Activated CD8-positive, alpha-beta T cell treated with anti-CD3 and anti-CD28 coated beads, Interleukin-2, amount 10 ng/mL, durations not matched to agents 7 days and 5 days (primary cell): ENCODE data around the gene DNAJC27. TPM values are rescaled to one million over a fixed set of nuclear protein-coding genes. Genes with fewer than 3 reads are reported as not detected.
"Not testable (repeated sequence)": the region's sequence is repeated elsewhere in the genome, so short reads cannot be mapped to it uniquely, and the experiment has no call there.

ENCODE experiments used
- ATAC-seq: fragments of 150-1000 bp; cut with Tn5 transposase; one replicate; pipeline ENCODE4 v1.10.0; 2021; ENCODE audit warnings: moderate library complexity
- CTCF ChIA-PET: fragments of 350-600 bp; sonication (Branson Sonifier 250); formaldehyde crosslinking; loops from one replicate; lab custom pipeline; 2021; ENCODE audit warnings: antibody characterized with exemption; lab: Charles Lee
- POLR2A ChIA-PET: fragments of 350-600 bp; sonication (Branson Sonifier 250); formaldehyde crosslinking; loops from one replicate; lab custom pipeline; 2021; ENCODE audit warnings: antibody characterized with exemption; lab: Charles Lee
- DNase-seq: peaks from one replicate; pipeline ENCODE4 v3.0.0-alpha.2; 2020
- H3K27ac Mint-ChIP-seq: one replicate; pipeline ENCODE4 v1.8.0; 2021; ENCODE audit warnings: mild to moderate bottlenecking, mixed read lengths
- H3K27me3 Mint-ChIP-seq: one replicate; pipeline ENCODE4 v1.8.0; 2021; ENCODE audit warnings: low read depth, mixed read lengths
- H3K36me3 Mint-ChIP-seq: one replicate; pipeline ENCODE4 v1.8.0; 2021; ENCODE audit warnings: low read depth, mixed read lengths
- H3K4me1 Mint-ChIP-seq: one replicate; pipeline ENCODE4 v1.8.0; 2021; ENCODE audit warnings: low read depth, mixed read lengths
- H3K4me3 Mint-ChIP-seq: one replicate; pipeline ENCODE4 v1.8.0; 2021; ENCODE audit warnings: mild to moderate bottlenecking, mixed read lengths
- H3K9me3 Mint-ChIP-seq: one replicate; pipeline ENCODE4 v1.8.0; 2022; ENCODE audit warnings: mixed read lengths; ENCODE audit not compliant: insufficient read depth
- total RNA-seq, 2 experiments: library from RNA; stranded (reverse); gene quantifications; one replicate each; pipeline ENCODE4 v1.2.3, GENCODE V29; 2021

DNAJC27 gene
- 1 to 10 TPM; 6.5 to 8.0 TPM for total RNA-seq

DNA sequence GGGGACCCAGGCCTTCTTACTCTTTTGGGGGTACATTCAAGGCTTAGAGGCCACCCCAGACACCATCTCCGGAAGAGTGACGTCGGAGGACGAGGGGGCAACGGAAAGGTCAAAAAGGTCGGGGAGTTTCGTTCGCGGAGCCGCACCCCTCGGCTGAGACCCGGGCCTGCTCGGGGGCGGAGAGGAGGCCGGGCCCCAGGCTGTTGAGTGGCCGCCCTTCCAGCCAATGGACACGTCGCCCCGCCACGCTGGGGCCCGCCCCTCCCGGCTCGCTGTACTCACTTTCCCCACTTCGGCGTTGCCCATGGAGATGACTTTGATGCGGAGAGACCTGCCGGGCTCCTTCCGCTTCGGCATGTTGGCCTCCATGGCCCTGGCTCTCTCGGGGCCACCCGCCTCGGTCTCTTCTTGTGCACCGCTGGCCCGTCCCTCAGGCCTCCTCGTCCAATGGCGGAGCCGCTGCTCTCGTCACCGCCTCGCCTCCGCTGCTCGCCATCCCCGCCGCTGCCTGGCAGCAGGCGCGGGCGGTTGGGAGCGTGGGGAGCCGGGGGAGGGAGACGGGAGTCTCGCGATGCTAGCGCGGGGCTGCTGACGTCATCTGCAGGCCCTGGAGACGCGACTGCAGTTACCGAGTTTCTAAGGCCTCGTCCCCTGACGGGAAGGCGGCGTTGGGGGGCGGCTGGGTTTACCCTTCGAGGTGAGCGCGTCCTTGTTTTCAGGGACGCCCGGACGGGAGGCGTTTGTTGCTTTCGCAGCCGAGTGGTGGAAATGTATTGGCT is at the start of gene DNAJC27:
DNAJC27 (minus strand) TSS at position 420 of the 779 bp plus-strand sequence; CDS start at position 369, 51 bp downstream.
- DNase-seq (peak; percentile 98), ATAC-seq (peak; percentile 94)
- ChIA-PET CTCF (interaction anchor here (1.4 to 6.3 kb wide), 4 partner anchors 144 to 225 kb away, joined by 3 to 180 read pairs (median 4); no protein-coding TSS in a partner anchor), POLR2A (interaction anchor here (1.7 kb wide), 1 partner anchor 179 kb away, joined by 8 read pairs; the partner anchor contains the start of genes CENPO and PTRHD1)
- Mint-ChIP-seq H3K27me3 (no peaks in the 10 kb centered on the region), H3K36me3 (peaks cover 7% of the 10 kb centered on the region), H3K27ac (peak within 1 kb of the TSS; percentile 100), H3K9me3 (no peaks in the 10 kb centered on the region), H3K4me3 (peak within 1 kb of the TSS; percentile 98), H3K4me1 (peaks cover 19% of the 10 kb centered on the region)

- no peak for ATAC-seq
- H3K4me1 Mint-ChIP-seq, result no peaks in the 10 kb centered on the region
- peaks cover 7% of the 10 kb centered on the region for H3K27me3 Mint-ChIP-seq
- CTCF ChIA-PET, result no interaction called here
- H3K27ac Mint-ChIP-seq, result no peak overlapping the region
- DNase-seq, result no peak
- no peaks in the 10 kb centered on the region for H3K9me3 Mint-ChIP-seq
- POLR2A ChIA-PET, result no interaction called here
- H3K36me3 Mint-ChIP-seq, result no peaks in the 10 kb centered on the region
- H3K4me3 Mint-ChIP-seq, result no peak overlapping the region
These were observed 46.9 kb upstream of the DNAJC27 start for GRCh38 chr2:25018681-25019080.

DNA sequence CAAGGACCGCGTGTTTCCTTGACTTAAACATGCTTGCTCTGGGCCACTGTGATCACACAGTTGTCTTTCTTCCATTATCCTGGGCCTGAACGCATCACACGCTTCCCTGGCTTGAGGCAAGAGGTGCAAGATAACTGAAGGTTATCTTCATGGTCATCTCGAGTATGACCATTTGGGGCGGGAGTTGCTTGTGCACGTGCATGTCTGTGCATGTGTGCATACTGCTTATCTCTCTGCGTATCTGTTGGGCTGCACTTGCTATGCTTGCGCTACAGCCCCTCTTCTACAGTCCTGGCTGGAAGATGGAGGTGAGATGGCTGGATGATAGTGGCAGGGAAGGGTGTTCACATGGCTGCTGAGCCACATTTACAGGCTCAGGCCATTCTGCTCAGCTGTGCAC is 42.9 kb upstream of the DNAJC27 start:
- ChIA-PET CTCF (no interaction called here), POLR2A (no interaction called here)
- H3K4me3 Mint-ChIP-seq, result no peak overlapping the region
- DNase-seq, result no peak
- H3K27ac Mint-ChIP-seq, result no peak overlapping the region
- no peaks in the 10 kb centered on the region for H3K9me3 Mint-ChIP-seq
- no peaks in the 10 kb centered on the region for H3K27me3 Mint-ChIP-seq
- ATAC-seq, result no peak
- no peaks in the 10 kb centered on the region for H3K36me3 Mint-ChIP-seq
- no peaks in the 10 kb centered on the region for H3K4me1 Mint-ChIP-seq

GRCh38 chr2:25011342-25011741 is 39.6 kb upstream of the DNAJC27 start:
- H3K27ac Mint-ChIP-seq, H3K27me3 Mint-ChIP-seq, CTCF ChIA-PET, DNase-seq, POLR2A ChIA-PET, H3K4me1 Mint-ChIP-seq, H3K9me3 Mint-ChIP-seq, H3K36me3 Mint-ChIP-seq, ATAC-seq, H3K4me3 Mint-ChIP-seq: not testable (repeated sequence)

- ATAC-seq, result no peak
- no peak overlapping the region for H3K27ac Mint-ChIP-seq
- H3K4me1 Mint-ChIP-seq, result no peaks in the 10 kb centered on the region
- ChIA-PET POLR2A (no interaction called here), CTCF (interaction anchor here (0.7 kb wide), 1 partner anchor 583 kb away, joined by 3 read pairs; no protein-coding TSS in a partner anchor)
- no peak for DNase-seq
- no peaks in the 10 kb centered on the region for H3K9me3 Mint-ChIP-seq
- H3K36me3 Mint-ChIP-seq, result no peaks in the 10 kb centered on the region
- peaks cover 2% of the 10 kb centered on the region for H3K27me3 Mint-ChIP-seq
- H3K4me3 Mint-ChIP-seq, result no peak overlapping the region
These were observed 38.2 kb upstream of the DNAJC27 start for GRCh38 chr2:25009954-25010353.

DNA sequence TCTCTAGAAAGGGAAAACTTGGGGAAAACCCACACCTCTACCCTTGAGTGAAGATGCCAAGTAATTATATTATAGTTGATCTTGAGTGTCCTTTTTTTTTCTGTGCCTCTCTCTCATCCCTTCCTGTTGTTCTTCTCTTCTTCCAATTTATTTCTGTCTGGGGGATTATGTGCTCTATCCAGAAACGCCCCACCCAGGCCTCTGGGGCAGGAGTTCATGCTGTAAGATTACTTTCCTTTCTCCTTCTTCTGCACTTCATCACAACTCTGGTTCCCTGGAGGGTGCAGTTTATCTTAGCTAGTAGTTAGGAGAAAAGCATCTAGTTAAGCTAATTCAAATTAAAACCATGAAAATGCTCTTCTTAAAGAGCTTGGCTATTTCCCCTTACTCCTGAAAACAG is 30.3 kb upstream of the DNAJC27 start:
- ChIA-PET CTCF (interaction anchor here (2.0 kb wide), 1 partner anchor 26 kb away, joined by 8 read pairs; no protein-coding TSS in a partner anchor), POLR2A (no interaction called here)
- no peak overlapping the region for H3K4me3 Mint-ChIP-seq
- H3K27me3 Mint-ChIP-seq, result peaks cover 2% of the 10 kb centered on the region
- ATAC-seq (no peak), DNase-seq (no peak)
- no peaks in the 10 kb centered on the region for H3K36me3 Mint-ChIP-seq
- no peak overlapping the region for H3K27ac Mint-ChIP-seq
- no peaks in the 10 kb centered on the region for H3K4me1 Mint-ChIP-seq
- no peaks in the 10 kb centered on the region for H3K9me3 Mint-ChIP-seq

- H3K36me3 Mint-ChIP-seq, result no peaks in the 10 kb centered on the region
- H3K4me1 Mint-ChIP-seq, result no peaks in the 10 kb centered on the region
- CTCF ChIA-PET, result interaction anchor here (2.0 kb wide), 1 partner anchor 25 kb away, joined by 8 read pairs; no protein-coding TSS in a partner anchor
- no peaks in the 10 kb centered on the region for H3K9me3 Mint-ChIP-seq
- peaks cover 2% of the 10 kb centered on the region for H3K27me3 Mint-ChIP-seq
- POLR2A ChIA-PET, result no interaction called here
- DNase-seq (no peak), ATAC-seq (no peak)
- no peak overlapping the region for H3K4me3 Mint-ChIP-seq
- no peak overlapping the region for H3K27ac Mint-ChIP-seq
These were observed 29.5 kb upstream of the DNAJC27 start for GRCh38 chr2:25001325-25001637.

GRCh38 chr2:25000503-25001324 is 29.0 kb upstream of the DNAJC27 start:
- CTCF ChIA-PET, result interaction anchor here (2.0 kb wide), 1 partner anchor 25 kb away, joined by 8 read pairs; no protein-coding TSS in a partner anchor
- ATAC-seq (no peak), DNase-seq (no peak)
- no peak overlapping the region for H3K27ac Mint-ChIP-seq
- H3K27me3 Mint-ChIP-seq, result no peaks in the 10 kb centered on the region
- H3K36me3 Mint-ChIP-seq, result no peaks in the 10 kb centered on the region
- no peaks in the 10 kb centered on the region for H3K4me1 Mint-ChIP-seq
- H3K4me3 Mint-ChIP-seq, result no peak overlapping the region
- H3K9me3 Mint-ChIP-seq, result no peaks in the 10 kb centered on the region
- POLR2A ChIA-PET, result no interaction called here

DNA sequence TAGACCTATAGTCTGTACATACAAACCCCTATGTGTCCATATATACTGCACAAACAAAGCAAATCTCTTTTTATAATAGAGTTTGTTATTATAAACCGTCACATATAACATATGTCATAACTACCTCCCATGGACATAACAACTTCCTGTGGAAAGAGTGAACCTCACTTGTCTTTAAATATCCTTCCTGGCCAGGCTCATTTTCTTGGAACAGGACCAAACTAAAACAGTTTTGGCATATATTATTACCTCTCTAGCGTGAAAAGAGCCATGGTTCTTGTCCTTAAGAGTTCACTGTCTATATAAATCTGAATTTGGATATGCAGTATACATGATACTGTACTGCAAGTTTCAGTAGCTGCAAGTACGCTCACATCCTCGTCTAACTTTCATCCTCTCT is 28.3 kb upstream of the DNAJC27 start:
- Mint-ChIP-seq H3K27ac (no peak overlapping the region), H3K4me3 (no peak overlapping the region), H3K27me3 (no peaks in the 10 kb centered on the region), H3K9me3 (no peaks in the 10 kb centered on the region), H3K36me3 (no peaks in the 10 kb centered on the region), H3K4me1 (peaks cover 2% of the 10 kb centered on the region)
- POLR2A ChIA-PET, result no interaction called here
- ATAC-seq, result no peak
- CTCF ChIA-PET, result no interaction called here
- DNase-seq, result no peak

GRCh38 chr2:24999097-24999496 is 27.3 kb upstream of the DNAJC27 start:
- H3K4me1 Mint-ChIP-seq, CTCF ChIA-PET, H3K36me3 Mint-ChIP-seq, H3K27ac Mint-ChIP-seq, H3K27me3 Mint-ChIP-seq, H3K9me3 Mint-ChIP-seq, ATAC-seq, DNase-seq, POLR2A ChIA-PET, H3K4me3 Mint-ChIP-seq: not testable (repeated sequence)

GRCh38 chr2:24994146-24994724 is 22.5 kb upstream of the DNAJC27 start:
- H3K9me3 Mint-ChIP-seq, result no peaks in the 10 kb centered on the region
- H3K36me3 Mint-ChIP-seq, result no peaks in the 10 kb centered on the region
- peaks cover 2% of the 10 kb centered on the region for H3K4me1 Mint-ChIP-seq
- ChIA-PET POLR2A (no interaction called here), CTCF (interaction anchor here (0.9 kb wide), 1 partner anchor 382 kb away, joined by 3 read pairs; no protein-coding TSS in a partner anchor)
- H3K27me3 Mint-ChIP-seq, result peaks cover 13% of the 10 kb centered on the region
- no peak for DNase-seq
- no peak overlapping the region for H3K27ac Mint-ChIP-seq
- no peak overlapping the region for H3K4me3 Mint-ChIP-seq
- no peak for ATAC-seq
